ENCODE measurements around the gene SRC.

The SRC gene

GRCh38 chr20:37430044-37430443, 84.1 kb downstream of the SRC start:
- no peak for ATAC-seq
- TF ChIP-seq RARB (CRISPR knock-in tag; IDR thresholded peaks at IDR 0.05), result no peak
- no peak for TF ChIP-seq CSDC2 (CRISPR knock-in tag; IDR thresholded peaks at IDR 0.05)
- TF ChIP-seq TCF4 (CRISPR knock-in tag; IDR thresholded peaks at IDR 0.05; ENCODE audit: borderline replicate concordance), result no peak
- TF ChIP-seq SNAI2 (CRISPR knock-in tag; IDR thresholded peaks at IDR 0.05), result no peak
- no peak for TF ChIP-seq ARNTL (CRISPR knock-in tag; IDR thresholded peaks at IDR 0.05; ENCODE audit: borderline replicate concordance, low read depth)
- TF ChIP-seq POU6F1 (CRISPR knock-in tag; IDR thresholded peaks at IDR 0.05; ENCODE audit: borderline replicate concordance, low read depth), result no peak
- no peak for TF ChIP-seq ZNF70 (CRISPR knock-in tag; IDR thresholded peaks at IDR 0.05)
- no peak for TF ChIP-seq ZNF8 (CRISPR knock-in tag; IDR thresholded peaks at IDR 0.05)
- TF ChIP-seq GLIS3 (CRISPR knock-in tag; IDR thresholded peaks at IDR 0.05), result no peak
- no peak for TF ChIP-seq TSHZ2 (CRISPR knock-in tag; IDR thresholded peaks at IDR 0.05)
- TF ChIP-seq ZFP30 (CRISPR knock-in tag; IDR thresholded peaks at IDR 0.05), result no peak
- no peak for TF ChIP-seq TOX (CRISPR knock-in tag; IDR thresholded peaks at IDR 0.05; ENCODE audit: borderline replicate concordance)
- TF ChIP-seq PATZ1 (CRISPR knock-in tag; IDR thresholded peaks at IDR 0.05; ENCODE audit: borderline replicate concordance), result no peak
- TF ChIP-seq CREB5 (CRISPR knock-in tag; IDR thresholded peaks at IDR 0.05; ENCODE audit: low read depth), result no peak
- no peak for TF ChIP-seq PPARA (CRISPR knock-in tag; IDR thresholded peaks at IDR 0.05; ENCODE audit: borderline replicate concordance)
- no peak for TF ChIP-seq ZFP3 (CRISPR knock-in tag; IDR thresholded peaks at IDR 0.05)
- TF ChIP-seq ZC3H10 (CRISPR knock-in tag; IDR thresholded peaks at IDR 0.05), result no peak

- ATAC-seq, result no peak
- no peak for TF ChIP-seq ZNF565 (CRISPR knock-in tag; conservative IDR thresholded peaks at IDR 0.05; ENCODE audit: low read depth)
- TF ChIP-seq CREB5 (CRISPR knock-in tag; IDR thresholded peaks at IDR 0.05; ENCODE audit: low read depth), result no peak
- no peak for TF ChIP-seq ZNF70 (CRISPR knock-in tag; IDR thresholded peaks at IDR 0.05)
- no peak for TF ChIP-seq ZFP30 (CRISPR knock-in tag; IDR thresholded peaks at IDR 0.05)
- no peak for TF ChIP-seq TCF4 (CRISPR knock-in tag; IDR thresholded peaks at IDR 0.05; ENCODE audit: borderline replicate concordance)
- no peak for TF ChIP-seq BACH2 (CRISPR knock-in tag; IDR thresholded peaks at IDR 0.05; ENCODE audit: borderline replicate concordance)
- TF ChIP-seq CSDC2 (CRISPR knock-in tag; IDR thresholded peaks at IDR 0.05), result no peak
- TF ChIP-seq ISL1 (CRISPR knock-in tag; IDR thresholded peaks at IDR 0.05), result no peak
- TF ChIP-seq RARB (CRISPR knock-in tag; IDR thresholded peaks at IDR 0.05), result no peak
These were observed 85.0 kb downstream of the SRC start for GRCh38 chr20:37430778-37431460.

GRCh38 chr20:37431786-37432185, 85.8 kb downstream of the SRC start:
- ATAC-seq, result no peak
- no peak for TF ChIP-seq PPARA (CRISPR knock-in tag; IDR thresholded peaks at IDR 0.05; ENCODE audit: borderline replicate concordance)
- no peak for TF ChIP-seq CSRNP3 (CRISPR knock-in tag; IDR thresholded peaks at IDR 0.05)
- TF ChIP-seq ESRRG (CRISPR knock-in tag; IDR thresholded peaks at IDR 0.05), result no peak
- no peak for TF ChIP-seq ARNTL (CRISPR knock-in tag; IDR thresholded peaks at IDR 0.05; ENCODE audit: borderline replicate concordance, low read depth)
- TF ChIP-seq TOX (CRISPR knock-in tag; IDR thresholded peaks at IDR 0.05; ENCODE audit: borderline replicate concordance), result no peak
- no peak for TF ChIP-seq ZNF8 (CRISPR knock-in tag; IDR thresholded peaks at IDR 0.05)
- no peak for TF ChIP-seq RARB (CRISPR knock-in tag; IDR thresholded peaks at IDR 0.05)
